HEK293T (cell line): ENCODE data around the gene GAD2.

Experiments used
- BHLHE40 ChIP-seq: fragments of 450-650 bp; IDR thresholded peaks from 2 replicates; pipeline ENCODE4 v1.6.1; 2016; ENCODE audit warnings: mild to moderate bottlenecking, moderate library complexity, borderline replicate concordance
- ELF4 ChIP-seq: fragments of 450-650 bp; IDR thresholded peaks from 2 replicates; pipeline ENCODE4 v1.6.1; 2017; ENCODE audit warnings: antibody characterized with exemption
- FOXK2 ChIP-seq: fragments of 450-650 bp; IDR thresholded peaks from 2 replicates; pipeline ENCODE4 v1.6.1; 2016; ENCODE audit warnings: mild to moderate bottlenecking
- HDGF ChIP-seq: fragments of 450-650 bp; IDR thresholded peaks from 2 replicates; pipeline ENCODE4 v1.6.1; 2017; ENCODE audit warnings: antibody characterized with exemption, borderline replicate concordance
- SP1 ChIP-seq: fragments of 450-650 bp; IDR thresholded peaks from 2 replicates; pipeline ENCODE4 v1.6.1; 2017
- SUZ12 ChIP-seq: fragments of 450-650 bp; IDR thresholded peaks from 2 replicates; pipeline ENCODE4 v1.6.1; 2016; ENCODE audit warnings: mild to moderate bottlenecking
- TARDBP ChIP-seq: fragments of 450-650 bp; IDR thresholded peaks from 2 replicates; pipeline ENCODE4 v1.6.1; 2016

DNA sequence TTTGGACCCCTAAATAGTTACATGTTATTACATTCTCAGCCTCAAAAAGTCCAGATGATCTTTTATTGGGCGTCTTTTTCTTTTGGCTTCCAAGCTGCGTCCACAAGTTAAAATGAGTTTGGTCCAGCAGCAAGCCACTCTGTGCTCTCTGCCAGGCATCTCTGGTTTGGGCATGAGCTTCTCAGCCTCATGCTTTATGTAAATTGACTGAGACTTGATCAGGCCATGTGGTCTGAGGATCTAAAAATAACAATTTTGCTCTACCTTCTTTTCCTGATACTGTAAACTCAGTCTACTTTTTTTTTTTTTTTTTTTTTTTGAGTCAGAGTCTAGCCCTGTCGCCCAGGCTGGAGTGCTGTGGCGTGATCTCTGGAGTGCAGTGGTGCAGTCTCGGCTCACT is 15.6 kb downstream of the GAD2 start:
- no peak for TF ChIP-seq SUZ12
- TF ChIP-seq TARDBP: no peak
- no peak for TF ChIP-seq SP1
- TF ChIP-seq ELF4: no peak
- TF ChIP-seq BHLHE40: no peak
- no peak for TF ChIP-seq FOXK2
- no peak for TF ChIP-seq HDGF
